ENCODE results near the gene OR14K1. TPM values are rescaled to one million over a fixed set of nuclear protein-coding genes. Genes with fewer than 3 reads are reported as not detected.

OR14K1 gene
- total and polyA plus RNA-seq, 10 of the 15 experiments (the other 5 are each of a cell fraction or from before 2014, with no cell fraction given): not detected

Other genes with a start within 250 kb of the OR14K1 start
Only the 7 nearest of the 16 such genes appear.
- gene OR13G1, start 58.9 kb upstream of the OR14K1 start, total RNA-seq (2014; rRNA removed): not detected in 2 replicates
- gene OR13G1, start 58.9 kb upstream of the OR14K1 start, total RNA-seq (2014; rRNA removed; fragmentation: Illumina TruSeq; extraction: Trizol): not detected in 2 replicates
- gene OR13G1, start 58.9 kb upstream of the OR14K1 start, total RNA-seq (2021): not detected in 2 replicates
- gene OR13G1, start 58.9 kb upstream of the OR14K1 start, polyA plus RNA-seq (2011; rRNA removed): not detected in 2 replicates
- not detected in 2 replicates for gene OR13G1, start 58.9 kb upstream of the OR14K1 start, polyA plus RNA-seq (2014; fragmentation: Illumina TruSeq; extraction: Trizol)
- gene OR13G1, start 58.9 kb upstream of the OR14K1 start, polyA plus RNA-seq (2014; fragmentation: Nextera tagmentation; extraction: Ambion mirVana): not detected
- gene OR13G1, start 58.9 kb upstream of the OR14K1 start, polyA plus RNA-seq (2014; rRNA removed): not detected in 2 replicates
- not detected for gene OR13G1, start 58.9 kb upstream of the OR14K1 start, polyA plus RNA-seq (2016; fragmentation: Nextera tagmentation; extraction: Ambion mirVana)
- gene OR6F1, start 22.0 kb upstream of the OR14K1 start, total RNA-seq (2014; rRNA removed): not detected in 2 replicates
- gene OR6F1, start 22.0 kb upstream of the OR14K1 start, total RNA-seq (2014; rRNA removed; fragmentation: Illumina TruSeq; extraction: Trizol): not detected in 2 replicates
- gene OR6F1, start 22.0 kb upstream of the OR14K1 start, total RNA-seq (2021): not detected in 2 replicates
- gene OR6F1, start 22.0 kb upstream of the OR14K1 start, polyA plus RNA-seq (2011; rRNA removed): not detected in 2 replicates
- not detected in 2 replicates for gene OR6F1, start 22.0 kb upstream of the OR14K1 start, polyA plus RNA-seq (2014; fragmentation: Illumina TruSeq; extraction: Trizol)
- gene OR6F1, start 22.0 kb upstream of the OR14K1 start, polyA plus RNA-seq (2014; fragmentation: Nextera tagmentation; extraction: Ambion mirVana): not detected
- gene OR6F1, start 22.0 kb upstream of the OR14K1 start, polyA plus RNA-seq (2014; rRNA removed): not detected in 2 replicates
- not detected for gene OR6F1, start 22.0 kb upstream of the OR14K1 start, polyA plus RNA-seq (2016; fragmentation: Nextera tagmentation; extraction: Ambion mirVana)
- not detected in 2 replicates for gene OR14A2, start 9.5 kb downstream of the OR14K1 start, total RNA-seq (2014; rRNA removed)
- not detected in 2 replicates for gene OR14A2, start 9.5 kb downstream of the OR14K1 start, total RNA-seq (2014; rRNA removed; fragmentation: Illumina TruSeq; extraction: Trizol)
- gene OR14A2, start 9.5 kb downstream of the OR14K1 start, total RNA-seq (2021): not detected in 2 replicates
- gene OR14A2, start 9.5 kb downstream of the OR14K1 start, polyA plus RNA-seq (2011; rRNA removed): not detected in 2 replicates
- not detected in 2 replicates for gene OR14A2, start 9.5 kb downstream of the OR14K1 start, polyA plus RNA-seq (2014; fragmentation: Illumina TruSeq; extraction: Trizol)
- not detected for gene OR14A2, start 9.5 kb downstream of the OR14K1 start, polyA plus RNA-seq (2014; fragmentation: Nextera tagmentation; extraction: Ambion mirVana)
- not detected in 2 replicates for gene OR14A2, start 9.5 kb downstream of the OR14K1 start, polyA plus RNA-seq (2014; rRNA removed)
- not detected for gene OR14A2, start 9.5 kb downstream of the OR14K1 start, polyA plus RNA-seq (2016; fragmentation: Nextera tagmentation; extraction: Ambion mirVana)
- not detected in 2 replicates for gene OR1C1, start 21.9 kb downstream of the OR14K1 start, total RNA-seq (2014; rRNA removed)
- gene OR1C1, start 21.9 kb downstream of the OR14K1 start, total RNA-seq (2014; rRNA removed; fragmentation: Illumina TruSeq; extraction: Trizol): not detected in 2 replicates
- gene OR1C1, start 21.9 kb downstream of the OR14K1 start, total RNA-seq (2021): not detected in 2 replicates
- not detected in 2 replicates for gene OR1C1, start 21.9 kb downstream of the OR14K1 start, polyA plus RNA-seq (2011; rRNA removed)
- not detected in 2 replicates for gene OR1C1, start 21.9 kb downstream of the OR14K1 start, polyA plus RNA-seq (2014; fragmentation: Illumina TruSeq; extraction: Trizol)
- gene OR1C1, start 21.9 kb downstream of the OR14K1 start, polyA plus RNA-seq (2014; fragmentation: Nextera tagmentation; extraction: Ambion mirVana): not detected
- gene OR1C1, start 21.9 kb downstream of the OR14K1 start, polyA plus RNA-seq (2014; rRNA removed): not detected in 2 replicates
- gene OR1C1, start 21.9 kb downstream of the OR14K1 start, polyA plus RNA-seq (2016; fragmentation: Nextera tagmentation; extraction: Ambion mirVana): not detected
- not detected in 2 replicates for gene OR14A16, start 85.5 kb downstream of the OR14K1 start, total RNA-seq (2014; rRNA removed)
- not detected in 2 replicates for gene OR14A16, start 85.5 kb downstream of the OR14K1 start, total RNA-seq (2014; rRNA removed; fragmentation: Illumina TruSeq; extraction: Trizol)
- not detected in 2 replicates for gene OR14A16, start 85.5 kb downstream of the OR14K1 start, total RNA-seq (2021)
- gene OR14A16, start 85.5 kb downstream of the OR14K1 start, polyA plus RNA-seq (2011; rRNA removed): not detected in 2 replicates
- gene OR14A16, start 85.5 kb downstream of the OR14K1 start, polyA plus RNA-seq (2014; fragmentation: Illumina TruSeq; extraction: Trizol): not detected in 2 replicates
- gene OR14A16, start 85.5 kb downstream of the OR14K1 start, polyA plus RNA-seq (2014; fragmentation: Nextera tagmentation; extraction: Ambion mirVana): not detected
- gene OR14A16, start 85.5 kb downstream of the OR14K1 start, polyA plus RNA-seq (2014; rRNA removed): not detected in 2 replicates
- gene OR14A16, start 85.5 kb downstream of the OR14K1 start, polyA plus RNA-seq (2016; fragmentation: Nextera tagmentation; extraction: Ambion mirVana): not detected
- gene OR11L1, start 103.3 kb downstream of the OR14K1 start, total RNA-seq (2014; rRNA removed): not detected in 2 replicates
- gene OR11L1, start 103.3 kb downstream of the OR14K1 start, total RNA-seq (2014; rRNA removed; fragmentation: Illumina TruSeq; extraction: Trizol): not detected in 2 replicates
- not detected in 2 replicates for gene OR11L1, start 103.3 kb downstream of the OR14K1 start, total RNA-seq (2021)
- gene OR11L1, start 103.3 kb downstream of the OR14K1 start, polyA plus RNA-seq (2011; rRNA removed): not detected in 2 replicates
- gene OR11L1, start 103.3 kb downstream of the OR14K1 start, polyA plus RNA-seq (2014; fragmentation: Illumina TruSeq; extraction: Trizol): not detected in 2 replicates
- not detected for gene OR11L1, start 103.3 kb downstream of the OR14K1 start, polyA plus RNA-seq (2014; fragmentation: Nextera tagmentation; extraction: Ambion mirVana)
- gene OR11L1, start 103.3 kb downstream of the OR14K1 start, polyA plus RNA-seq (2014; rRNA removed): not detected in 2 replicates
- not detected for gene OR11L1, start 103.3 kb downstream of the OR14K1 start, polyA plus RNA-seq (2016; fragmentation: Nextera tagmentation; extraction: Ambion mirVana)
- not detected in 2 replicates for gene TRIM58, start 118.6 kb downstream of the OR14K1 start, total RNA-seq (2014; rRNA removed)
- gene TRIM58, start 118.6 kb downstream of the OR14K1 start, total RNA-seq (2014; rRNA removed; fragmentation: Illumina TruSeq; extraction: Trizol): not detected in 2 replicates
- not detected in 2 replicates for gene TRIM58, start 118.6 kb downstream of the OR14K1 start, total RNA-seq (2021)
- not detected in 2 replicates for gene TRIM58, start 118.6 kb downstream of the OR14K1 start, polyA plus RNA-seq (2011; rRNA removed)
- gene TRIM58, start 118.6 kb downstream of the OR14K1 start, polyA plus RNA-seq (2014; fragmentation: Illumina TruSeq; extraction: Trizol): not detected in 2 replicates
- not detected for gene TRIM58, start 118.6 kb downstream of the OR14K1 start, polyA plus RNA-seq (2014; fragmentation: Nextera tagmentation; extraction: Ambion mirVana)
- gene TRIM58, start 118.6 kb downstream of the OR14K1 start, polyA plus RNA-seq (2014; rRNA removed): not detected in 2 replicates
- not detected for gene TRIM58, start 118.6 kb downstream of the OR14K1 start, polyA plus RNA-seq (2016; fragmentation: Nextera tagmentation; extraction: Ambion mirVana)

Measured in GM12878 (cell line).